Osteocyte (in vitro differentiated cells): ENCODE results near the gene BYSL. TPM values are rescaled to one million over a fixed set of nuclear protein-coding genes. Genes with fewer than 3 reads are reported as not detected.

Experiments
- DNase-seq: peaks from one replicate; pipeline ENCODE4 v3.0.0; 2021; ENCODE audit warnings: mixed read lengths; ENCODE audit not compliant: unreplicated experiment; ENCODE audit errors: extremely low spot score
- H3K27ac Mint-ChIP-seq: one replicate; pipeline ENCODE4 v1.8.0; 2021; ENCODE audit warnings: mild to moderate bottlenecking, mixed read lengths; ENCODE audit not compliant: unreplicated experiment
- H3K27me3 Mint-ChIP-seq: one replicate; pipeline ENCODE4 v1.8.0; 2021; ENCODE audit warnings: mixed read lengths; ENCODE audit not compliant: unreplicated experiment
- H3K36me3 Mint-ChIP-seq: one replicate; pipeline ENCODE4 v1.8.0; 2021; ENCODE audit warnings: mixed read lengths; ENCODE audit not compliant: unreplicated experiment
- H3K4me1 Mint-ChIP-seq: one replicate; pipeline ENCODE4 v1.8.0; 2021; ENCODE audit warnings: mixed read lengths; ENCODE audit not compliant: unreplicated experiment
- H3K4me3 Mint-ChIP-seq: one replicate; pipeline ENCODE4 v1.8.0; 2021; ENCODE audit warnings: mild to moderate bottlenecking, moderate library complexity, mixed read lengths; ENCODE audit not compliant: unreplicated experiment
- H3K9me3 Mint-ChIP-seq: one replicate; pipeline ENCODE4 v1.8.0; 2021; ENCODE audit warnings: mixed read lengths; ENCODE audit not compliant: unreplicated experiment
- total RNA-seq: library from RNA; stranded (reverse); gene quantifications from 2 replicates; pipeline ENCODE4 v1.2.1, GENCODE V29; 2021
- TF ChIP-seq, protein P1 (sequence below): fragments of 200-600 bp; sonication (generic); IDR thresholded peaks from 2 replicates; pipeline ENCODE4 v1.5.0; 2021; ENCODE audit warnings: antibody characterized with exemption, mild to moderate bottlenecking, moderate library complexity

The BYSL gene
- total RNA-seq, 1 donor from 2014 or later, result 22.7 TPM

DNA sequence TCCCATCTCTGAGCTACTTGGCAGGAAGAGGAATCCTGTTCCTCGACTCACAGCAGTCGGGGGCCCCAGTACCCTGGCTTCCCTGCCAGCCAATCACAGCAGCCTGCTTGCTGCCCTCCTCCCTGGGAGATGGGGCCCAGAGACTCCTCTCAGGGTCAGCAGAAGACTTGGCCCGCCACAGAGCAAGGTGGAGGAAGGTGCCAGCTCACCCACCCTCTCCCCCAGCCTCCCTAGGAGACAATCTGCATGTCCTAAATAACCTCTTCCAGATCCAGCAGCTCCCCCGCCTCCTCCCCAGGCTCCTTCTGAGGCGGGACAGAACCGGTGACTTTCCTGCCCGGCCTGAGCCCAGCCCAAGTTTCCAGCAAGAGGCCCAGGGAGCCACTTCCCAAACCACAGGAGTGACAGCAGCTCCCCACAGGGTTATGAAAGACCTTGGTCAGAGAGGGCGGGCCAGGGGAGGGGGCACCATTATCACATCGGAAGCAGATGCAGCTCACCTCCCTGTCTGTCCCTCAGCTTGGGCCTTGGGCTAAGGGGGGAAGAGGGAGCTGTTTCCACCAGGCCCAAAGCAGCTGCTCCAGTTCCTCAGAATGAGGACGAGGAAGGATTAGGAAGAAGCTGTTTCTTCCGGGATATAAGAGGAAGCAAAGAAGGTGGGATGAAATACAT, 18.0 kb downstream of the BYSL start:
- peak overlapping the region; percentile 81 for H3K4me3 Mint-ChIP-seq
- peak overlapping the region; percentile 51 for H3K27ac Mint-ChIP-seq

DNA sequence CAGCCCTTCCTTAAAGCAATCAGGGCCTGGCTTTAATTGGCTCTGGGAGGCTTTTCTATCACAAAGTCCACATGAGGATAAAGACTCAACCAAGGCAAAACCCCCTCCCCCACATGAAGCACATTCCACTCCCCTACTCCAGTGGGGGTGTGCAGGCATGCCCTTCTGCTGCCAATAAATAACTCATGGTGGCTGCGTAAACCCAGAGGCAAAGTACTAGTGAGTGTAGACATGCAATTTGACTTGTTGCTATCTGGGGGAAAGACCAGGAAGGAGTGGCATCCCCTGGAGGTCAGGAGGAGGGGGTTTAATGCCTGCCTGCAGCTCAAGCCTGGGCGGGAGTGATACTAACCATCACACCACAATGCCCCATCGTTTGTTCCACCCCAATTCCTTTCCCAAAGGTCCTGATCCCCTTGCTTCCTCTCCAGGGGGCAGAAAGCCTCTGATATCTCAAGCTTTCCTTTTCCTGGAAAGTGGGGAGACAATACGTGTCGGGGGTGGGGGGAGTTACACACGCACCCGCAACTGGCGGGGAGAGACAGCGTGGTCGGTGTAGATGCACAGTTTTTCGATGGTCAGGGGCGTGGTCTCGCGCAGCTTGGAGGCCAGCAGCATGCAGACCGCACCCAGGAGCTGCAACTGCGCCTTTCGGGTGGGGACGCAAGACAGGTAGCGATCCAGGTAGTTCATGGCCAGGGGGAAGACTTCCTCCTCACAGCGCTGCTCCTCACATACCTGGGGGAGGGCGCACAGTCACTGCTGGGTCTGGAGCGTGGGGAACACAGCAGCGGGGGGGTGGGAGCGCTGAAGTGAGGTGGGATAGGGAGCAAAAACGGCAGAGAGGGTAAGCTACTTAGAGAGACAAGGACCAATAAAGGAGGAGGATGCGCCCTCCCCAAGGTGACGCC, 18.8 kb downstream of the BYSL start:
- H3K27ac Mint-ChIP-seq, result peak overlapping the region; percentile 51
- DNase-seq, result no peak
- peaks cover 37% of the 10 kb centered on the region for H3K4me1 Mint-ChIP-seq
- H3K4me3 Mint-ChIP-seq, result peak overlapping the region; percentile 81
- no peaks in the 10 kb centered on the region for H3K27me3 Mint-ChIP-seq
- no peaks in the 10 kb centered on the region for H3K9me3 Mint-ChIP-seq
- TF ChIP-seq, protein P1, sequence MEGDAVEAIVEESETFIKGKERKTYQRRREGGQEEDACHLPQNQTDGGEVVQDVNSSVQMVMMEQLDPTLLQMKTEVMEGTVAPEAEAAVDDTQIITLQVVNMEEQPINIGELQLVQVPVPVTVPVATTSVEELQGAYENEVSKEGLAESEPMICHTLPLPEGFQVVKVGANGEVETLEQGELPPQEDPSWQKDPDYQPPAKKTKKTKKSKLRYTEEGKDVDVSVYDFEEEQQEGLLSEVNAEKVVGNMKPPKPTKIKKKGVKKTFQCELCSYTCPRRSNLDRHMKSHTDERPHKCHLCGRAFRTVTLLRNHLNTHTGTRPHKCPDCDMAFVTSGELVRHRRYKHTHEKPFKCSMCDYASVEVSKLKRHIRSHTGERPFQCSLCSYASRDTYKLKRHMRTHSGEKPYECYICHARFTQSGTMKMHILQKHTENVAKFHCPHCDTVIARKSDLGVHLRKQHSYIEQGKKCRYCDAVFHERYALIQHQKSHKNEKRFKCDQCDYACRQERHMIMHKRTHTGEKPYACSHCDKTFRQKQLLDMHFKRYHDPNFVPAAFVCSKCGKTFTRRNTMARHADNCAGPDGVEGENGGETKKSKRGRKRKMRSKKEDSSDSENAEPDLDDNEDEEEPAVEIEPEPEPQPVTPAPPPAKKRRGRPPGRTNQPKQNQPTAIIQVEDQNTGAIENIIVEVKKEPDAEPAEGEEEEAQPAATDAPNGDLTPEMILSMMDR, result no peak
- H3K36me3 Mint-ChIP-seq, result peaks cover 3% of the 10 kb centered on the region

More for the DNA sequence above, 18.0 kb downstream of the BYSL start:
- TF ChIP-seq, protein P1, result no peak
- H3K27me3 Mint-ChIP-seq, result no peaks in the 10 kb centered on the region
- no peak for DNase-seq
- H3K4me1 Mint-ChIP-seq, result peaks cover 37% of the 10 kb centered on the region
- H3K36me3 Mint-ChIP-seq, result peaks cover 7% of the 10 kb centered on the region
- H3K9me3 Mint-ChIP-seq, result no peaks in the 10 kb centered on the region

GRCh38 chr6:41940759-41941279, 19.5 kb downstream of the BYSL start:
- H3K36me3 Mint-ChIP-seq, result peaks cover 3% of the 10 kb centered on the region
- H3K27me3 Mint-ChIP-seq, result no peaks in the 10 kb centered on the region
- H3K9me3 Mint-ChIP-seq, result no peaks in the 10 kb centered on the region
- DNase-seq, result no peak
- peak overlapping the region; percentile 81 for H3K4me3 Mint-ChIP-seq
- TF ChIP-seq, protein P1, result peak; percentile 5
- peaks cover 37% of the 10 kb centered on the region for H3K4me1 Mint-ChIP-seq
- peak overlapping the region; percentile 51 for H3K27ac Mint-ChIP-seq

- Mint-ChIP-seq H3K4me1 (peaks cover 33% of the 10 kb centered on the region), H3K36me3 (peaks cover 2% of the 10 kb centered on the region), H3K9me3 (no peaks in the 10 kb centered on the region), H3K4me3 (peak within 1 kb of the TSS; percentile 81), H3K27ac (peak within 1 kb of the TSS; percentile 72), H3K27me3 (no peaks in the 10 kb centered on the region)
- TF ChIP-seq, protein P1, result peak; percentile 6
- DNase-seq, result peak; percentile 93
Observed at GRCh38 chr6:41941280-41942066, 20.2 kb downstream of the BYSL start, which contains the start of gene CCND3. Gene CCND3, minus strand, starts transcription at chr6:41941808. Its CDS starts 159 bp downstream, at chr6:41941649.
